ENCODE data around the gene RNASE11.

DNA sequence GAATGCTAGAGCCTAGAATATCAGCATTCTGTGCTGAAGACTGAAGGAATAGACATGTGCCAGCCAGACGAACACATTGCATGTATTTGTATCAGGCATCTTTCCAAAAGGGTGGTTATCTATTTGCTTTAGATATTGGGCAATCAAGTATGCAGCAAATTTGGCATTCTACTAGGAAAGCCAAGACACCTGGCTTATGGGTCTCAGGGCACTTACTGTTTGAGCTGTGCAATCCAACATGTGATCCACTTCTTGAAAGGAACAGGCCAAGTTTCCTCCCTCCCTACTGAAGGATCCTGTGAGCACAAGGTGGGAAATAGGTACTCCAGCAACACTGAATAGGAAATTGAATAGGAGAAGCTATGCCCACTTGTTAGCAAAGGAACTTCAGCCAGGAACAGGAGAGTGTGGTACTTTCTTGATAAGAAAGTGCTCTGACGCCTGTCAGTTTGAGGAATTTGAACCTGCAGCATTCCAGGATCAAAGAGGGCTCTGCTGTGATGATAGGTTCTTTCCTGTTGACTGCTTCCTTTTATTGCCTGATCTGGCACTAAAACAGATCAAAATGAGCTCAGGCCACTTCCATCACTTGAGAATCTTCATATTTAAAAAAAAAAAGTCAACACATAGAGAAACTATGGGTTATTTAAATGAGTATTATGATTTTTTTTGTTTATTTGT lies 33.1 kb upstream of the RNASE11 start:
- TF ChIP-seq POLR2A (IDR thresholded peaks at IDR 0.05) (no peak), EP300 (IDR thresholded peaks at IDR 0.05) (no peak)
- TF ChIP-seq, protein P1, sequence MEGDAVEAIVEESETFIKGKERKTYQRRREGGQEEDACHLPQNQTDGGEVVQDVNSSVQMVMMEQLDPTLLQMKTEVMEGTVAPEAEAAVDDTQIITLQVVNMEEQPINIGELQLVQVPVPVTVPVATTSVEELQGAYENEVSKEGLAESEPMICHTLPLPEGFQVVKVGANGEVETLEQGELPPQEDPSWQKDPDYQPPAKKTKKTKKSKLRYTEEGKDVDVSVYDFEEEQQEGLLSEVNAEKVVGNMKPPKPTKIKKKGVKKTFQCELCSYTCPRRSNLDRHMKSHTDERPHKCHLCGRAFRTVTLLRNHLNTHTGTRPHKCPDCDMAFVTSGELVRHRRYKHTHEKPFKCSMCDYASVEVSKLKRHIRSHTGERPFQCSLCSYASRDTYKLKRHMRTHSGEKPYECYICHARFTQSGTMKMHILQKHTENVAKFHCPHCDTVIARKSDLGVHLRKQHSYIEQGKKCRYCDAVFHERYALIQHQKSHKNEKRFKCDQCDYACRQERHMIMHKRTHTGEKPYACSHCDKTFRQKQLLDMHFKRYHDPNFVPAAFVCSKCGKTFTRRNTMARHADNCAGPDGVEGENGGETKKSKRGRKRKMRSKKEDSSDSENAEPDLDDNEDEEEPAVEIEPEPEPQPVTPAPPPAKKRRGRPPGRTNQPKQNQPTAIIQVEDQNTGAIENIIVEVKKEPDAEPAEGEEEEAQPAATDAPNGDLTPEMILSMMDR (IDR thresholded peaks at IDR 0.05) = no peak

All from tibial nerve (tissue), 4 donors.